ENCODE data around the gene CAB39.

CAB39 gene

GRCh38 chr2:230712443-230713330, at the start of gene CAB39:
Gene CAB39 (plus strand): TSS chr2:230712842. CDS start chr2:230760002, 47,160 bp downstream.
- Histone ChIP-seq H3K27me3 (replicated peaks) (no peaks in the 10 kb centered on the region), H3K36me3 (replicated peaks) (no peaks in the 10 kb centered on the region), H3K4me3 (ENCODE audit: low read depth, low read length) (peak within 1 kb of the TSS; percentile 84), H3K27ac (peak within 1 kb of the TSS; percentile 79)
- TF ChIP-seq CTCF (IDR thresholded peaks at IDR 0.05; ENCODE audit: low read depth, low read length, missing control alignments) = peak; percentile 53
- DNase-seq = peak; percentile 70
- in situ Hi-C loops (cut with HindIII; ENCODE audit: low pct_ligation_motif_present, low sequenced_read_pairs) = no loop called here

- Histone ChIP-seq H3K4me3 (ENCODE audit: low read depth, low read length) (no peak overlapping the region), H3K36me3 (replicated peaks) (no peaks in the 10 kb centered on the region), H3K27ac (no peak overlapping the region), H3K27me3 (replicated peaks) (no peaks in the 10 kb centered on the region)
- in situ Hi-C loops (cut with HindIII; ENCODE audit: low pct_ligation_motif_present, low sequenced_read_pairs) = no loop called here
- no peak for DNase-seq
- no peak for TF ChIP-seq CTCF (IDR thresholded peaks at IDR 0.05; ENCODE audit: low read depth, low read length, missing control alignments)
These were observed 48.5 kb upstream of the CAB39 start for GRCh38 chr2:230664128-230664527.

GRCh38 chr2:230664844-230665243, 47.8 kb upstream of the CAB39 start:
- Histone ChIP-seq H3K27ac (no peak overlapping the region), H3K36me3 (replicated peaks) (no peaks in the 10 kb centered on the region), H3K27me3 (replicated peaks) (no peaks in the 10 kb centered on the region), H3K4me3 (ENCODE audit: low read depth, low read length) (no peak overlapping the region)
- TF ChIP-seq CTCF (IDR thresholded peaks at IDR 0.05; ENCODE audit: low read depth, low read length, missing control alignments) = no peak
- in situ Hi-C loops (cut with HindIII; ENCODE audit: low pct_ligation_motif_present, low sequenced_read_pairs) = no loop called here
- DNase-seq = no peak

GRCh38 chr2:230665263-230665691, 47.4 kb upstream of the CAB39 start:
- Histone ChIP-seq H3K27ac (no peak overlapping the region), H3K27me3 (replicated peaks) (no peaks in the 10 kb centered on the region), H3K4me3 (ENCODE audit: low read depth, low read length) (no peak overlapping the region), H3K36me3 (replicated peaks) (no peaks in the 10 kb centered on the region)
- DNase-seq = no peak
- no peak for TF ChIP-seq CTCF (IDR thresholded peaks at IDR 0.05; ENCODE audit: low read depth, low read length, missing control alignments)
- in situ Hi-C loops (cut with HindIII; ENCODE audit: low pct_ligation_motif_present, low sequenced_read_pairs) = no loop called here

- no peak for TF ChIP-seq CTCF (IDR thresholded peaks at IDR 0.05; ENCODE audit: low read depth, low read length, missing control alignments)
- H3K4me3 ChIP-seq (ENCODE audit: low read depth, low read length) = no peak overlapping the region
- no peaks in the 10 kb centered on the region for H3K27me3 ChIP-seq (replicated peaks)
- no peak overlapping the region for H3K27ac ChIP-seq
- no peaks in the 10 kb centered on the region for H3K36me3 ChIP-seq (replicated peaks)
- in situ Hi-C loops (cut with HindIII; ENCODE audit: low pct_ligation_motif_present, low sequenced_read_pairs) = no loop called here
- no peak for DNase-seq
These were observed 46.2 kb upstream of the CAB39 start for GRCh38 chr2:230666446-230666845.
